HG03469 (cell line): ENCODE data around the gene SCNN1G.
"Not testable (repeated sequence)": the region's sequence is repeated elsewhere in the genome, so short reads cannot be mapped to it uniquely, and the experiment has no call there.

Source experiments
- ATAC-seq: cut with Tn5 transposase; IDR thresholded peaks from one replicate; pipeline ENCODE4 v1.9.1; 2021; ENCODE audit warnings: mild to moderate bottlenecking, moderate library complexity, moderate number of reproducible peaks; ENCODE audit not compliant: unreplicated experiment

The SCNN1G gene

DNA sequence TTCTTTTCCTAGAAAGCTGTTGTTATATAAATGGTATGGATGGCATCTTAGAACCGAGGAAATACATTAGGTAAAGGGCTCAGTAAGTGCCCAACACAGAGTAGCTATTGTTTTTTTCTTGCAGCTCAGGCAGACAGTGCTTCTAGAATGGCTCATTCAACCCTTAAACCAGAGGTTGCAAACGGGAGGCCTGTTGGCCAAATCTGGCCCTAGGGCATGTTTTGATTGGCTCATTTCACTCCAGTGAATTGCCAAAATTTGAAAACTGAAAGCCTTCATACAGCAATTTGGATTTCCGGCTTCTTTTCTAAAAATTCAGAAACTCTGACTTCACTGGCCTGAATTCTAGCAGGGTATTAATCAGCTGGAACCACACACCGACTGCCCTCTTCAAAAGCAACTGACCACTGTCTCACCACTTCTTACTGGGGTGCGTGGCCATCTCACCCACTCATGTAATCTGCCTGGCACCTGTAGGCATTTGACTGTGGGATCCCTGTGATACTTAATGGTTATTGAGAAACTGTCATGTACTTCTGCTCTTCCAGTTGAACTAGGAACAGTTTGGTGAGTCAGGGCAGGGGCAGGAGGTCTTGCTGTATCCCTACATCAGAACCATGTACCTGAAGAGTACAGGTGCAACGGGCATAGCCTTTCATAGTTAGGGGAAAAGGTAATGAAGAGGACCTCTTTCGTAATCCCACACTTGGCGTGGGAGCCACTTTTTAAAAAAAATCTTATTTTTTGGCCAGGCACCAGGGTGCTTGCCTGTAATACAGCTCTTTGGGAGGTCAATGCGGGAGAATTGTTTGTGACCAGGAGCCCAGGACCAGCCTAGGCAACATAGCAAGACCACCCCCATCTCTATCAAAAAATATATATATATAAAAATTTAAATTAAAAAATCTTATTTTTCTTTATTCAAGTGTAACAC lies 66.0 kb downstream of the SCNN1G start:
- no peak for ATAC-seq

DNA sequence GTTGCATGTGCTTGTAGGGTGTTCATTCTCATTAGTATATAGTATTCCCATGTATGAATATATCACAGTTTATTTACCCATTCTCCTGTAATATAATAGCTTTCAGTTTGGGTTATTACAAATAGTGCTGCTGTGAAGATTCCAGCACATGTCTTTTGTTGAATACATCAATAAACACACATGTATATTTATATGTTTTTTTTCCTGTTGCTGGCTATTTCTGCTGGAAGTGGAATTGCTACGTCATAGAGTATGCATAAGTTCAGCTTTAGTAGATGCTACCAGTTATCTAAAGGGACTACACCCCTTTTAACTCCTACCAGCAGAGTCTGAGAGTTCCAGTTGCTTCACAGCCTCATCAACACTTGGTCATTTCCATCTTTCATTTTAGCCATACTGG lies 67.3 kb downstream of the SCNN1G start:
- no peak for ATAC-seq

DNA sequence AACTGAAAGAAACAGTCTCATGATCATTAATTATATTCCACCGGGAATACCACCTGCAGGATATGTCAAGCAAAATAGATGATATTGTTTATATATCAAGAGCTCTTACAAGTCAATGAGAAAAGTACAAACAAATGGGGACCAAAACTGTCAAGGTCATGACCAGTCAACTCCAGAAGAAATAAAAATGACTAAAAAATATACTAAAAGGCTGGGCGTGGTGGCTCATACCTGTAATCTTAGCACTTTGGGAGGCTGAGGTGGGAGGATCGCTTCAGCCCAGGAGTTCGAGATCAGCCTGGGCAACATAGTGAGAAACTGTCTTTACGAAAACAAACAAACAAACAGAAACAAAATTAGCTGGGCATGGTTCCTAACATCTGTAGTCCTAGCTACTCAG lies 69.8 kb downstream of the SCNN1G start:
- no peak for ATAC-seq

DNA sequence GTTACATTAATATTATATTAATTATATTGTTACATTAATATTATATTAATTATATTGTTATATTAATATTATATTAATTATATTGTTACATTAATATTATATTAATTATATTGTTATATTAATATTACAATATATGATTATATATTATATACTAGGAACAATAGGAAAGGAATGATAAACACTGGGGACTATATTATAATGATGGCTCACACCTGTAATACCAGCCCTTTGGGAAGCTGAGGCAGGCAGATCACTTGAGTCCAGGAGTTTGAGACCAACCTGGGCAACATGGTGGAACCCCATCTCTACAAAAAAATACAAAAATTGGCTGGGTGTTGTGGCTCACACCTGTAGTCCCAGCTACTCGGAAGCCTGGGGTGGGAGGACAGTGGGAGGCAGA lies 71.1 kb downstream of the SCNN1G start:
- not testable (repeated sequence) for ATAC-seq

DNA sequence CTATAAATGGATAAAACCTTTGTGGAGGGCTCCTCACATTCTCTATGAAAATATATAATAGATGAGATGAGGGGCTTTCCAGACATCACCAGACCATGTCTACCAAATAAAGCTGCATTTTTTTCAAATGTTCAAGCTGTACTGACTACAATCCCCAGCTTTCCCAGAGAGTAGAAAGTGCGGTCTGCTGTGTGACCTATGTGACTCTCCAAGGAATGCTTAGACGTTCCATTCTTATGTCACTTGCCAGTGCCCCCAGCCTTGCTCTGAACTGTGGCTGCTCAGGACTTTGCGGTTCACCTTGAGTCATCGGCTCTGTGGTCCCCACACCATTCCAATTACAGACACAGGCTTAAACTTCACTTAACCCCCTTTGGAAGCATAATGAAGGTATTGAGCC lies 71.8 kb downstream of the SCNN1G start:
- ATAC-seq, result no peak

DNA sequence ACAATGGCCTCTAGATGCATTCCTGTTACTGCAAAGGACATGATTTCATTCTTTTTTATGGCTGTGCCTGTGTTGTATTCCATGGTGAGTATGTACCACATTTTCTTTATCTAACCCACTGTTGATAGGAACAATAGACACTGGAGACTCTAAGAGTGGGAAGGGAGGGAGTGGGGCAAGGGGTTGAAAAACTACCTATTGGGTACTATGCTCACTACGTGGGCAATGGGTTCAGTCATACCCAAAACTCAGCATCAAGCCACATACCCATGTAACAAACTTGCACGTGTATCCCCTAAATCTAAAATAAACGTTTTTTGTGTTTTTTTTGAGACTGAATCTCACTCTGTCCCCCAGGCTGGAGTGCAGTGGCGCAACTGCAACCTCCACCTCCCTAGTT lies 72.5 kb downstream of the SCNN1G start:
- no peak for ATAC-seq

DNA sequence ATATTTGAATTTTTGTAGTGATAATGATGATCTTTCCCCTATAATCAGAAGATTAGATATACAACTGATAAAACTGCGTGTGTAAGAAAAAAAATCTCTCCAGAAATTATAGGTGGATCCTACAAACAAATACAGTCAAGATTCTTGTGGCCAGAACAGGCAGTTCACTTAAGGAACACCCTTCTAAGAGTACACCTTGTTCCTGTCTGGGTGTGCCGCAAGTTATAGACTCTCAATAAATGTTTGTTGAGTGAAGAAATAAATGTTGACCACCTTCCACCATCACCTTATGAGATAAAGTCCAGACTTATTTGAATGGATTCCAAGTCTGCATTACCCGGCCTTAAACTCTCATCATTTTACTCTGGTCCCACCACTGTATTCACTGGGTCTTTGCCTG lies 73.9 kb downstream of the SCNN1G start:
- ATAC-seq, result no peak

DNA sequence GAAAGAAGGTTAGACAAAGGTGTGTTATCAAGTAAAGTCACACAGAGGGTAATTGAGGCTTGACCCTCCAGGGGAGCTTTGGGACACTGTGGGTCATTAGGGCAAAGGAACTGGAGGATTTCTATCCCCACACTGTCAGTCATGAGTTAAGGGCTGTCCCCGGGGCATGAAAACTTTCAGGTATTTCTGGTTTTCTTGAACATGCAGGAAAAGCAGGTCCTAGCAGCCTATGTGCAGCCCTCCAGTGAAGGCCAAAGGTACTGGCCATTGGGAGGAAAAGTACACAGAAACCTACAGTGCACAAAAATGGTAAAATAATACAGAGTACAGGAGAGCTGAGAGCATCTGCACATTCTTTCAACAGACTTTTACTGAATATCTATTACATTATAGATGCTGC lies 75.1 kb downstream of the SCNN1G start:
- no peak for ATAC-seq

DNA sequence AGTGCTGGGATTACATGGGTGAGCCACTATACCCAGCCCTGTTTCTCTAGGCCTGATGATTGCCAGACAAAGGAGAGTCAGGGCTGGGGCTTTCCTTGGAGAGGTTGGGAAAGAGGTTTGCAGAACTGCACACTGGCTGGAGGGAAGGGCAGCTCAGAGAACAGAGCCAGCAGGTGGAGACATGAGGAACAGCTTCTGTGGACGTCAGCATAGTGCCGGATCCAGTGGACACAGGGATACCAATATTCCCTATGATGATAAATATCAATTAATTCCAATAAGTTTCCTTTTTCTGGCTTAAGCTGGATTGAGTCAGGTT lies 76.3 kb downstream of the SCNN1G start:
- ATAC-seq, result no peak
